Measurements from ENCODE around the gene CLDN11. TPM values are rescaled to one million over a fixed set of nuclear protein-coding genes. Genes with fewer than 3 reads are reported as not detected.
A peak's percentile ranks its signal among the peaks of the same experiment; 100 is the strongest.

The CLDN11 gene
- polyA plus RNA-seq, 6 donors from 2014 or later, result not detected

- H3K4me1 Mint-ChIP-seq, result no peaks in the 10 kb centered on the region
- no peak overlapping the region for H3K4me3 Mint-ChIP-seq
- no peak for ATAC-seq (ENCODE audit: low read depth in 2 of 2)
- H3K27ac Mint-ChIP-seq, result no peak overlapping the region
- H3K9me3 Mint-ChIP-seq, result peaks cover 0 to 2% (median 0%) of the 10 kb centered on the region in 7 donors
- H3K36me3 Mint-ChIP-seq, result no peaks in the 10 kb centered on the region
- peaks cover 14 to 23% (median 23%) of the 10 kb centered on the region in 3 donors for H3K27me3 Mint-ChIP-seq
- DNase-seq, result no peak
These were observed 18.0 kb downstream of the CLDN11 start for GRCh38 chr3:170436697-170437096.

GRCh38 chr3:170437176-170437575, 18.5 kb downstream of the CLDN11 start:
- H3K27ac Mint-ChIP-seq, result peak overlapping the region in 1 of 6 donors; percentile 15
- H3K36me3 Mint-ChIP-seq, result no peaks in the 10 kb centered on the region
- H3K4me1 Mint-ChIP-seq, result no peaks in the 10 kb centered on the region
- H3K4me3 Mint-ChIP-seq, result no peak overlapping the region
- DNase-seq, result no peak
- peaks cover 14 to 27% (median 25%) of the 10 kb centered on the region in 3 donors for H3K27me3 Mint-ChIP-seq
- no peak for ATAC-seq (ENCODE audit: low read depth in 2 of 2)
- peaks cover 0 to 4% (median 0%) of the 10 kb centered on the region in 7 donors for H3K9me3 Mint-ChIP-seq

GRCh38 chr3:170437696-170438407, 19.2 kb downstream of the CLDN11 start:
- H3K36me3 Mint-ChIP-seq, result no peaks in the 10 kb centered on the region
- no peaks in the 10 kb centered on the region for H3K4me1 Mint-ChIP-seq
- ATAC-seq (ENCODE audit: low read depth in 2 of 2), result no peak
- H3K9me3 Mint-ChIP-seq, result peaks cover 0 to 4% (median 0%) of the 10 kb centered on the region in 7 donors
- H3K27me3 Mint-ChIP-seq, result peaks cover 19 to 34% (median 32%) of the 10 kb centered on the region in 3 donors
- H3K4me3 Mint-ChIP-seq, result no peak overlapping the region
- no peak for DNase-seq
- no peak overlapping the region for H3K27ac Mint-ChIP-seq

GRCh38 chr3:170438836-170439235, 20.2 kb downstream of the CLDN11 start:
- no peaks in the 10 kb centered on the region for H3K4me1 Mint-ChIP-seq
- ATAC-seq (ENCODE audit: low read depth in 2 of 2), result no peak
- no peak overlapping the region for H3K27ac Mint-ChIP-seq
- no peaks in the 10 kb centered on the region for H3K36me3 Mint-ChIP-seq
- DNase-seq, result no peak
- H3K27me3 Mint-ChIP-seq, result peaks cover 19 to 35% (median 32%) of the 10 kb centered on the region in 3 donors
- H3K9me3 Mint-ChIP-seq, result peaks cover 0 to 4% (median 0%) of the 10 kb centered on the region in 7 donors
- no peak overlapping the region for H3K4me3 Mint-ChIP-seq

- H3K27ac Mint-ChIP-seq, result no peak overlapping the region
- H3K4me1 Mint-ChIP-seq, result no peaks in the 10 kb centered on the region
- H3K9me3 Mint-ChIP-seq, result peaks cover 0 to 4% (median 0%) of the 10 kb centered on the region in 7 donors
- no peaks in the 10 kb centered on the region for H3K36me3 Mint-ChIP-seq
- ATAC-seq (ENCODE audit: low read depth in 2 of 2) (no peak), DNase-seq (no peak)
- H3K4me3 Mint-ChIP-seq, result no peak overlapping the region
- peaks cover 19 to 35% (median 32%) of the 10 kb centered on the region in 3 donors for H3K27me3 Mint-ChIP-seq
These were observed 21.7 kb downstream of the CLDN11 start for GRCh38 chr3:170440344-170440743.

- Mint-ChIP-seq H3K4me3 (no peak overlapping the region), H3K36me3 (no peaks in the 10 kb centered on the region), H3K4me1 (no peaks in the 10 kb centered on the region), H3K27me3 (peaks cover 19 to 35% (median 32%) of the 10 kb centered on the region in 3 donors), H3K27ac (no peak overlapping the region), H3K9me3 (peaks cover 0 to 4% (median 0%) of the 10 kb centered on the region in 7 donors)
- DNase-seq, result no peak
- no peak for ATAC-seq (ENCODE audit: low read depth in 2 of 2)
These were observed 22.7 kb downstream of the CLDN11 start for GRCh38 chr3:170441412-170441811.

GRCh38 chr3:170442947-170443346, 24.3 kb downstream of the CLDN11 start:
- DNase-seq (no peak), ATAC-seq (ENCODE audit: low read depth in 2 of 2) (no peak)
- H3K27me3 Mint-ChIP-seq, result peaks cover 11 to 35% (median 32%) of the 10 kb centered on the region in 3 donors
- no peaks in the 10 kb centered on the region for H3K36me3 Mint-ChIP-seq
- H3K4me1 Mint-ChIP-seq, result no peaks in the 10 kb centered on the region
- no peak overlapping the region for H3K4me3 Mint-ChIP-seq
- H3K9me3 Mint-ChIP-seq, result peaks cover 0 to 4% (median 0%) of the 10 kb centered on the region in 7 donors
- no peak overlapping the region for H3K27ac Mint-ChIP-seq

- DNase-seq (no peak), ATAC-seq (ENCODE audit: low read depth in 2 of 2) (no peak)
- Mint-ChIP-seq H3K9me3 (peaks cover 0 to 4% (median 0%) of the 10 kb centered on the region in 7 donors), H3K27ac (no peak overlapping the region), H3K4me3 (no peak overlapping the region), H3K36me3 (no peaks in the 10 kb centered on the region), H3K27me3 (peaks cover 15 to 35% (median 32%) of the 10 kb centered on the region in 3 donors), H3K4me1 (no peaks in the 10 kb centered on the region)
These were observed 24.8 kb downstream of the CLDN11 start for GRCh38 chr3:170443457-170443856.

GRCh38 chr3:170448584-170448983, 29.9 kb downstream of the CLDN11 start:
- Mint-ChIP-seq H3K27me3 (peaks cover 0 to 9% (median 6%) of the 10 kb centered on the region in 3 donors), H3K27ac (no peak overlapping the region), H3K9me3 (no peaks in the 10 kb centered on the region), H3K4me3 (no peak overlapping the region), H3K4me1 (no peaks in the 10 kb centered on the region), H3K36me3 (no peaks in the 10 kb centered on the region)
- no peak for ATAC-seq (ENCODE audit: low read depth in 2 of 2)
- no peak for DNase-seq

- Mint-ChIP-seq H3K27me3 (peaks cover 6 to 18% (median 12%) of the 10 kb centered on the region in 3 donors), H3K4me1 (no peaks in the 10 kb centered on the region), H3K36me3 (no peaks in the 10 kb centered on the region), H3K27ac (no peak overlapping the region), H3K9me3 (no peaks in the 10 kb centered on the region), H3K4me3 (no peak overlapping the region)
- no peak for ATAC-seq (ENCODE audit: low read depth in 2 of 2)
- no peak for DNase-seq
These were observed 31.4 kb downstream of the CLDN11 start for GRCh38 chr3:170450039-170450438.

- Mint-ChIP-seq H3K36me3 (no peaks in the 10 kb centered on the region), H3K4me3 (peak overlapping the region in 1 of 8 donors; percentile 0), H3K27me3 (peaks cover 15 to 43% (median 23%) of the 10 kb centered on the region in 3 donors), H3K9me3 (peaks cover 0 to 4% (median 0%) of the 10 kb centered on the region in 7 donors), H3K4me1 (no peaks in the 10 kb centered on the region), H3K27ac (no peak overlapping the region)
- no peak for DNase-seq
- no peak for ATAC-seq (ENCODE audit: low read depth in 2 of 2)
These were observed 35.8 kb downstream of the CLDN11 start for GRCh38 chr3:170454509-170454908.

- DNase-seq, result no peak
- Mint-ChIP-seq H3K4me1 (no peaks in the 10 kb centered on the region), H3K27ac (peak overlapping the region in 1 of 6 donors; percentile 13), H3K9me3 (peaks cover 0 to 4% (median 0%) of the 10 kb centered on the region in 7 donors), H3K36me3 (no peaks in the 10 kb centered on the region), H3K4me3 (no peak overlapping the region), H3K27me3 (peaks cover 27 to 53% (median 47%) of the 10 kb centered on the region in 3 donors)
- no peak for ATAC-seq (ENCODE audit: low read depth in 2 of 2)
These were observed 39.6 kb downstream of the CLDN11 start for GRCh38 chr3:170458285-170458684.

GRCh38 chr3:170463011-170463410, 44.3 kb downstream of the CLDN11 start:
- no peak for DNase-seq
- ATAC-seq (ENCODE audit: low read depth in 2 of 2), result no peak
- H3K4me3 Mint-ChIP-seq, result no peak overlapping the region
- no peaks in the 10 kb centered on the region for H3K36me3 Mint-ChIP-seq
- H3K27ac Mint-ChIP-seq, result no peak overlapping the region
- no peaks in the 10 kb centered on the region for H3K4me1 Mint-ChIP-seq
- H3K9me3 Mint-ChIP-seq, result no peaks in the 10 kb centered on the region
- H3K27me3 Mint-ChIP-seq, result peaks cover 25 to 43% (median 34%) of the 10 kb centered on the region in 3 donors

- DNase-seq (no peak), ATAC-seq (ENCODE audit: low read depth in 2 of 2) (no peak)
- no peaks in the 10 kb centered on the region for H3K36me3 Mint-ChIP-seq
- no peaks in the 10 kb centered on the region for H3K9me3 Mint-ChIP-seq
- no peak overlapping the region for H3K4me3 Mint-ChIP-seq
- H3K27ac Mint-ChIP-seq, result no peak overlapping the region
- no peaks in the 10 kb centered on the region for H3K4me1 Mint-ChIP-seq
- H3K27me3 Mint-ChIP-seq, result peaks cover 33 to 48% (median 38%) of the 10 kb centered on the region in 3 donors
These were observed 47.3 kb downstream of the CLDN11 start for GRCh38 chr3:170465955-170466354.

All from naive B cell (primary cell).